Naive B cell (primary cell): Measurements from ENCODE around the gene NAT8. TPM values are rescaled to one million over a fixed set of nuclear protein-coding genes. Genes with fewer than 3 reads are reported as not detected.
A peak's percentile ranks its signal among the peaks of the same experiment; 100 is the strongest.
"Not testable (repeated sequence)": the region's sequence is repeated elsewhere in the genome, so short reads cannot be mapped to it uniquely, and the experiment has no call there.

ENCODE experiments used
- ATAC-seq, 2 donors: fragments of 150-1000 bp; cut with Tn5 transposase; 2 replicates each; pipeline ENCODE4 v1.10.0; 2021; ENCODE audit warnings: low read depth in 2 of 2, mild to moderate bottlenecking in 2 of 2, moderate library complexity in 2 of 2
- DNase-seq: peaks from one replicate; pipeline ENCODE4 v3.0.0; 2022
- H3K27ac Mint-ChIP-seq, 6 donors: one replicate each; pipeline ENCODE4 v1.8.0; 2020 to 2022; ENCODE audit warnings: mild to moderate bottlenecking in 6 of 6, mixed read lengths in 6 of 6, moderate library complexity in 5 of 6, inconsistent platforms in 2 of 6
- H3K27me3 Mint-ChIP-seq, 3 donors: one replicate each; pipeline ENCODE4 v1.8.0; 2021 to 2022; ENCODE audit warnings: mixed read lengths in 3 of 3, mild to moderate bottlenecking in 1 of 3
- H3K36me3 Mint-ChIP-seq, 2 donors: one replicate each; pipeline ENCODE4 v1.8.0; 2020 to 2022; ENCODE audit warnings: mixed read lengths in 2 of 2, inconsistent platforms in 1 of 2, mild to moderate bottlenecking in 1 of 2
- H3K4me1 Mint-ChIP-seq, 3 donors: one replicate each; pipeline ENCODE4 v1.8.0; 2020 to 2022; ENCODE audit warnings: mixed read lengths in 3 of 3, inconsistent platforms in 1 of 3, mild to moderate bottlenecking in 1 of 3, moderate library complexity in 1 of 3
- H3K4me3 Mint-ChIP-seq, 8 donors: one replicate each; pipeline ENCODE4 v1.8.0; 2020 to 2022; ENCODE audit warnings: mild to moderate bottlenecking in 8 of 8, mixed read lengths in 8 of 8, moderate library complexity in 8 of 8, inconsistent platforms in 2 of 8
- H3K9me3 Mint-ChIP-seq, 7 donors: one replicate each; pipeline ENCODE4 v1.8.0; 2020 to 2022; ENCODE audit warnings: mixed read lengths in 7 of 7, mild to moderate bottlenecking in 5 of 7, inconsistent platforms in 2 of 7, moderate library complexity in 1 of 7
- polyA plus RNA-seq, 6 donors: library from polyadenylated mRNA; unstranded; fragments of 300-500 nt; fragmentation: Illumina TruSeq; gene quantifications; one replicate each; pipeline ENCODE4 v1.2.3, GENCODE V29; 2021; ENCODE audit warnings: low read depth in 6 of 6

NAT8 gene
- polyA plus RNA-seq, 6 donors from 2014 or later, result not detected

DNA sequence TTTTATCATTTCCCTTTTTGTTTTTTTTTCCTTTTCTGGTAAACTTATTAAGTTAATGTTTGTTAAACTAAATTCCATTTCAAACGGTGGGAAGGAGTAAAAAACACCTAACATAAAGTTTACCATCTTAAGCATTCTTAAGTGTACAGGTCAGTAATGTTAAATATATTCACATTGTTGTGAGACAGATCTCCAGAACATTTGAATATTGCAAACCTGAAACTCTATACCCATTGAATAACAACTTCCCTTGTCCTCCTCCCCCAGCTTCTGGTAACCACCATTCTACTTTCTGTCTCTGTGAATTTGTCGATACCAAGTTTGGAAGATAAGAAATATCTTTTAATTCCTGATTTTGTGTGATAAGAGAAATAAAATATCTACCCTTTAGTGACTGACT lies 12.0 kb upstream of the NAT8 start:
- Mint-ChIP-seq H3K27me3 (peaks cover 0 to 30% (median 9%) of the 10 kb centered on the region in 3 donors), H3K27ac (no peak overlapping the region), H3K9me3 (peaks cover 0 to 4% (median 0%) of the 10 kb centered on the region in 7 donors), H3K36me3 (peaks cover 0 to under 1% of the 10 kb centered on the region in 2 donors), H3K4me3 (no peak overlapping the region), H3K4me1 (no peaks in the 10 kb centered on the region)
- no peak for DNase-seq
- ATAC-seq, result no peak

DNA sequence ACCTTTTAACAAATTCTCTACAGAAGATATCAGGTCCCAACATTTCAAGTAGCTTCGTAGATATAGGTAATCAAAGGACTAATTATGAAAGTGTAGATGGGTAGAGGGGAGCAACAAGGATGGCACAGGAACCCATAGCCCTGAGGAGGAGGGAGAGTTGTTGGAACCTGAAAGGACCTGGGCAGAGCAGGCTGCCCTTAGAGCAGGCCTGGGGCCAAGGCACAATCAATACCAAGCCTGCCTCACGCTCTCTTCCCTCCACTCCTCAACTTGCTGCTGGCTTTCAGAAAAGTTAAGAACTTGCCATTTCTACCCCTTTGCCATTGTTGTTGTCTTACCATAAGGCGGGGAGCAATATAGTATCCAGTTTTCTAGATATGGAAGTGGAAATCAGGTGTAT lies 10.1 kb upstream of the NAT8 start:
- Mint-ChIP-seq H3K9me3 (peaks cover 0 to 6% (median 2%) of the 10 kb centered on the region in 7 donors), H3K36me3 (no peaks in the 10 kb centered on the region), H3K4me1 (no peaks in the 10 kb centered on the region), H3K27ac (no peak overlapping the region), H3K27me3 (peaks cover 0 to 28% (median 9%) of the 10 kb centered on the region in 3 donors), H3K4me3 (no peak overlapping the region)
- ATAC-seq, result no peak
- DNase-seq, result no peak

DNA sequence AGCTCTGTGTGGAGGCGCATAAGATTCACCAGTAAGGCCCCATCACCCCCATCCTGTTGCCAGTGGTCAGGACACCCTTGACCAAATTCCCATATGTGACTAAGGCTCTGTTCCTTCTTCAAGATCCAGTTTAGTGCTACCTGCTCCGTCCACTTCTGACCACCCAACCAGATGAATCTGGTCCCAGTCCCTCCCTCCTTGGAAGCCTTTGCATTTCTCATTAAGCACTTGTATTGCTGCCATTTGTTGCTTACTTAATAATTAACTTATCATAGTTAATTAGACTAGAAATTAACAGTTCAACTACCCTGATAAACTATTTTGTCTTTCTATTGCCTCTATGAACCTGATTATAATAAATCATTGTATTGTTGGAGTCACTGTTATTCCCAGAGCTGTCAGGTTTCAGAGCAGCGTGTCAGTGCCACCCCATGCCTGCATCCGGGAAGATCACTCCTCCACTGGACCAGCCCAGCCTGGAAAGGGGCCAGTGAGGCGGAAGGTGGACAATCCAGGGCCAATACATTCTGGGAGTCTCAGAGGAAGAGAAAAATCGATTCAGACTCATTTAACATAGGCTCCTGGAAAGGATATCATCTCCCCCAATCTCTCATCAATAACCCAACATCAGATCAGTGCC lies 9.5 kb upstream of the NAT8 start:
- Mint-ChIP-seq H3K27me3 (peaks cover 0 to 33% (median 10%) of the 10 kb centered on the region in 3 donors), H3K36me3 (no peaks in the 10 kb centered on the region), H3K27ac (no peak overlapping the region), H3K9me3 (peaks cover 0 to 6% (median 2%) of the 10 kb centered on the region in 7 donors), H3K4me3 (no peak overlapping the region), H3K4me1 (no peaks in the 10 kb centered on the region)
- ATAC-seq (no peak), DNase-seq (no peak)

DNA sequence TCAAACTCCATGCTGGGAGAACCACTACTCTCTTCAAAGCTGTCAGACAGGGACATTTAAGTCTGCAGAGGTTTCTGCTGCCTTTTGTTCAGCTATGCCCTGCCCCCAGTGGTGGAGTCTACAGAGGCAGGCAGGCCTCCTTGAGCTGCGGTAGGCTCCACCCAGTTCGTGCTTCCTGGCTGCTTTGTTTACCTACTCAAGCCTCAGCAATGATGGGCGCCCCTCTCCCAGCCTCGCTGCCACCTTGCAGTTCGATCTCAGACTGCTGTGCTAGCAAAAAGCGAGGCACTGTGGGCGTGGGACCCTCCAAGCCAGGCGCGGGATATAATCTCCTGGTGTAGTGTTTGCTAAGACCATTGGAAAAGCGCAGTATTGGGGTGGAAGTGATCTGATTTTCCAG lies 5.5 kb upstream of the NAT8 start:
- DNase-seq, ATAC-seq, H3K4me3 Mint-ChIP-seq, H3K36me3 Mint-ChIP-seq, H3K9me3 Mint-ChIP-seq, H3K4me1 Mint-ChIP-seq, H3K27ac Mint-ChIP-seq: not testable (repeated sequence)
- H3K27me3 Mint-ChIP-seq, result peaks cover 15 to 28% (median 17%) of the 10 kb centered on the region in 3 donors

DNA sequence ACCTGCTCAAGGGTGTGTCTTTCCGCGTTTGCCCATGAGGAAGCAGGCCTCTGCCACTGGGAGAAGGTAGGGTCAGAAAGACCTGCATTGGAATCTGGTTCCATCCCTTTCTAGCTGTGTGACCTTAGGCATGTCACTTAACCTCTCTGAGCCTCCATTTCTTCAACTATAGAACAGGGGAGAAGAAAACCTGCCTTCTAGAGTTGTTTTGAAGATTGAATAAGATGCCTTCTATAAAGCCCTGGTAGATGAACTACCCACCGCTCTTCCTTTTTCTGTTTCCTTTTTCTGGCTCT lies 507 bp downstream of the NAT8 start:
- H3K27me3 Mint-ChIP-seq, result peaks cover 8 to 32% (median 31%) of the 10 kb centered on the region in 3 donors
- no peak overlapping the region for H3K27ac Mint-ChIP-seq
- H3K4me3 Mint-ChIP-seq, result no peak overlapping the region
- H3K4me1 Mint-ChIP-seq, result no peaks in the 10 kb centered on the region
- ATAC-seq, result no peak
- peaks cover 3 to 25% (median 7%) of the 10 kb centered on the region in 7 donors for H3K9me3 Mint-ChIP-seq
- peaks cover 7 to 12% of the 10 kb centered on the region in 2 donors for H3K36me3 Mint-ChIP-seq
- DNase-seq, result no peak

DNA sequence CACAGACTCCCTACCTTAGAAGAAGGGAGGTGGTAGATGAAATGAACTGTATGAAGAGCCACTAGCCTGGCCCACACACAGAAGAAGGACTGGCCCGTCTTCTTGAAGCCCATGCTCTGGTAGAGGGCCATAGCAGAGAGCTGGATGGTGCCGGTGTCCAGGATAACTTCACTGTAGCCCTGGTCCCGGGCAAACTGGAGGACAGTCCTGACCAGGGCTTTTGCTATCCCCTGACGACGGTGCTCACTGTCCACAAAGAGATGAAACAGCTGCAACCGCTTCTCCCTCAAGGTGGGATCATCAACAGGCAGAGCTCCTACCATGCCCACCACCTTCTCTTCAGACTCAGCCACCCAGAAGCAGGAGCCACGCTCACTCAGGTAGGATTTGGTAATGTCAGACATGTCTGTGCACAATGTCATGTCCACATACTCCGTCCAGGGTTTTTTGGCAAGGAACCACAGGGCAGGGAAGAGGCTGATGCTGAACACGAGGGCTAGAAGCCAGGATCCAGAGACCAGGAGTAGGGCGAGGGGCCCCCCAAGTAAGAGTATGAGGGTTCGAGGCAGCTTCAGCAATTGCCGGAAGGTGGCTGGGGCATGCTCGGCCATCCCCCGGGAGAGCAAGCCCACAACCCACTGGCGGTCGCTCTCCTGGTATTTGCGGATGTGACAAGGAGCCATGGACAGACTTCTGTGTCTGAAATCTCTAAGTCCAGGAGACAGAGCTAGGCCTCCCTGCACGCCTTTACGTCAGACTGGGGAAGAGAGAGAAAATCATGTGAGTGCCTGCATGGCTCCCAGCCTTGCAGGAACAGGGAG lies 1.1 kb downstream of the NAT8 start:
- peaks cover 7 to 32% (median 30%) of the 10 kb centered on the region in 3 donors for H3K27me3 Mint-ChIP-seq
- H3K4me1 Mint-ChIP-seq, result no peaks in the 10 kb centered on the region
- DNase-seq (no peak), ATAC-seq (no peak)
- peaks cover 3 to 25% (median 7%) of the 10 kb centered on the region in 7 donors for H3K9me3 Mint-ChIP-seq
- no peak overlapping the region for H3K27ac Mint-ChIP-seq
- H3K4me3 Mint-ChIP-seq, result no peak overlapping the region
- H3K36me3 Mint-ChIP-seq, result peaks cover 7 to 12% of the 10 kb centered on the region in 2 donors

DNA sequence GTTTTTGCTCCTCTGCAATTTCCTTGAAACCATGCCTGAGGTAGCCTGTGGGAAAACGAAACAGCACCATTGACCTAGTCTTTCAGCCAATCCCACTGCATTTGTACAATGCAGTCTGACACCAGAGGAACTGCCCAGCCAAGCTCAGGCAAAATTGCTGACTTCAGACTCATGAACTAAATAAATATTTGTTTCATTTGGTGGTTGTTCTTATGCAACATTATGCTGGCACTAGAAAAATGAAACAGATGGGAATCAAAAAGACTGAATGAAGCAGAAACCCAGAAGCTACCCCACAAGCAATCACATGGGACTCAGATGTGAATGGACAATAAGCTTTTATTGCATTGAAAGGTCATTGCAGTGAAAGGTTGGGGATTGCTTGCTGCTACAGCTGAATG lies 1.7 kb downstream of the NAT8 start:
- no peak overlapping the region for H3K27ac Mint-ChIP-seq
- H3K36me3 Mint-ChIP-seq, result peaks cover 7 to 12% of the 10 kb centered on the region in 2 donors
- no peak overlapping the region for H3K4me3 Mint-ChIP-seq
- peaks cover 7 to 32% (median 30%) of the 10 kb centered on the region in 3 donors for H3K27me3 Mint-ChIP-seq
- no peaks in the 10 kb centered on the region for H3K4me1 Mint-ChIP-seq
- no peak for DNase-seq
- no peak for ATAC-seq
- H3K9me3 Mint-ChIP-seq, result peaks cover 3 to 25% (median 7%) of the 10 kb centered on the region in 7 donors

DNA sequence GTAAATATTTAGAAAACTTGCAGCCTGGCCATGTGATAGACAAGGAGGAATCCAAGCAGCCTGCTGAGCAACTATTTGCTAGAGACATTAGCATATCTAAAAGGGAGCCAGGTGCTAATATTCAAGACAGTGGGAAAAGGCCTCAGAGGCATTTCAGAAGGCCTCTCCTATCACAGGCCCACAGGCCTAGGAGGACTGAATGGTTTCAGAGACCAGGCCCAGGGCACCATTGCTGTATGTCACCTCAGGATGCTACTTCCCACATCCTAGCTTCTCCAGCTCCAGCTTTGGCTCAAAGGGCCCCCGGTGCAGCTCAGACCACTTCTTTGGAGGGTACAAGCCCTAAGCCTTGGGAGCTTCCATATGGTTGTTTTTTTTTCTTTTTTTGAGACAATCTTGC lies 3.8 kb downstream of the NAT8 start:
- H3K27ac Mint-ChIP-seq, result no peak overlapping the region
- DNase-seq, result no peak
- peaks cover 3 to 25% (median 7%) of the 10 kb centered on the region in 7 donors for H3K9me3 Mint-ChIP-seq
- no peaks in the 10 kb centered on the region for H3K4me1 Mint-ChIP-seq
- no peak for ATAC-seq
- peaks cover 7 to 12% of the 10 kb centered on the region in 2 donors for H3K36me3 Mint-ChIP-seq
- H3K4me3 Mint-ChIP-seq, result no peak overlapping the region
- peaks cover 0 to 20% (median 18%) of the 10 kb centered on the region in 3 donors for H3K27me3 Mint-ChIP-seq

DNA sequence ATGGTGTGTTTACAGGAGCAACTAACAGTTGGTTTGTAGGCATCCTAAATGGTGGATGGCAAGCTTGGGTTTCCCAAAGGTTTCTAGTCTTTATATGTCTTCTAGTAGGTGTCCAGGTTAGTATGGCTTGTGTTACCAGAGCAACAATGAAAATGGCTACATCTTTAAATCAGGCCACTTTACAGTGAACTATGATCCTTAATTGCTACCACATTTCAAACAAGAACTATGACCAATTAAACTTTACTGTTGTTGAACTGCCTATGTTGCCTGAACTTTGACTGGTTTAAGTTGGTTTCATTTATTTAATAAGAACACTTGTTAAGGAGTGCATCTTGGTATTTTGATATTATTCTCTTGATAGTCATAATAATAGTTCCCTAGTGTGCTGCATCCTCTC lies 5.2 kb downstream of the NAT8 start:
- not testable (repeated sequence) for H3K4me3 Mint-ChIP-seq, H3K4me1 Mint-ChIP-seq, ATAC-seq, DNase-seq, H3K27ac Mint-ChIP-seq
- Mint-ChIP-seq H3K9me3 (peaks cover 3 to 25% (median 7%) of the 10 kb centered on the region in 7 donors), H3K27me3 (peaks cover 4 to 10% (median 10%) of the 10 kb centered on the region in 3 donors), H3K36me3 (peaks cover 7 to 12% of the 10 kb centered on the region in 2 donors)

DNA sequence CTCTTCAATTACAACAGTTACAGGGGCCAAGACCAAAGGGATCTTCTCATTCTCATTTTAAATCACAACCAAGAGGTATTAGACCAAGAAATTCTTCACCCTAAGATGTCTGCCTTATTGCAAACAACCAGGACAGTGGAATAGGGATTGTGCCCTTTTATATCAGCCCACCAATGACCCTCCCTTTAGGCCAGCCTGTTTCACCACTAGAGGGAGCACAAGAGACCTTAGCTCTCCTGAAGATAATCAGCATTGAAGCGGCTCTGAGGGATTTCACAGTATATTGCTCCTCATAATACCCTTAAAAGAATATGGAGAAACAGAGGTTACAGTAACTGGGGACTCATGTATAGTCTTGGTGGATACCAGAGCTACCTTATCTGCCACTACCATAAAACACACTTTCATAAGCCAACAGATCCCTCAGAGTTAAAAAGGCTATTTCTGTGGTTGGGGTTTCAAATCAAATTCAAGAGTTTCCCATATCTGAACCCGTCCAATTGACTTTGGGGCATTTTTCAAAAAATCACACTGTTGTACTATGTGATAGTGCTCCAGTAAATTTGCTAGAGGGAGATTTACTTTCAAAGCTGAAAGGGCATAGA lies 11.5 kb downstream of the NAT8 start:
- not testable (repeated sequence) for H3K4me3 Mint-ChIP-seq, H3K27me3 Mint-ChIP-seq, H3K27ac Mint-ChIP-seq, H3K36me3 Mint-ChIP-seq, H3K4me1 Mint-ChIP-seq
- ATAC-seq (peak; percentile 62 to 68), DNase-seq (peak; percentile 1)
- peaks cover 0 to 14% (median 3%) of the 10 kb centered on the region in 7 donors for H3K9me3 Mint-ChIP-seq

DNA sequence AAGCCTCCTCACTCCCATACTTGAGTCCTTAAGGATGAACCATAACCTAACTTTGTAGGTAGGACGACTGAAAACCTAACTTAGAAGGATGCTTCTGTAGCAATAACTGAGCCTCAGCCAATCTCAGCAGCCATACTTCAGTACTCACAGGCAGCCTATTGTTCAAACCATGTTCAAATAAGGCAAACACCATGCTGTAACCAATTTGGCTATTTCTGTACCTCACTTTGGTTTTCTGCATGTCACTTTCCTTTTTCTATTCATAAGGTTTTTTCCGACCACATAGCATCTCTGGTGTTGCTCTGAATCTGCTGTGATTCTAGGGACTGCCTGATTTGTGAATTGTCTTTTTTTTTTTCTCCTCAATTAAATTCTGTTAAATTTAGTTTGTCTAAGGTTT lies 13.7 kb downstream of the NAT8 start:
- not testable (repeated sequence) for H3K27me3 Mint-ChIP-seq, DNase-seq, ATAC-seq, H3K36me3 Mint-ChIP-seq, H3K4me3 Mint-ChIP-seq, H3K27ac Mint-ChIP-seq
- peaks cover 0 to 14% (median 3%) of the 10 kb centered on the region in 7 donors for H3K9me3 Mint-ChIP-seq
- H3K4me1 Mint-ChIP-seq, result peaks cover 8 to 14% (median 14%) of the 10 kb centered on the region in 3 donors

DNA sequence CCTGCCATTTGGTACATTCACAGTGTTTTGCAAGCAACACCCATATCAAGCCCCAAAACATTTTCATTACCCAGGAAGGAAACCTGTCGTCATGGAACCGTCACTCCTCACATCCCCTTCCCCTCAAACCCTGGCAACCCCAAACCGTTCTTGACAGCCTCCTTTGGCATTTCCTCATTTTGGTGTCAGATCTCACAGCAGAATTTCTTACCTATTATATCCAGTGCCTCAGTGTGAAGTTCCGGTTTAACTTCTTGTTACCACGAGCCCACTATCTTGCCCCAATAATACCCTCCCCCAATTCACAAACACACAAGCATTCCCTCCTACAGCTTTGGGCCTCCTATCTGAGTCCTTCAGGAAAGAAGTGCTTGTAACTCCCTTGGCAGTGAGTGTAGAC lies 16.0 kb downstream of the NAT8 start:
- not testable (repeated sequence) for ATAC-seq

DNA sequence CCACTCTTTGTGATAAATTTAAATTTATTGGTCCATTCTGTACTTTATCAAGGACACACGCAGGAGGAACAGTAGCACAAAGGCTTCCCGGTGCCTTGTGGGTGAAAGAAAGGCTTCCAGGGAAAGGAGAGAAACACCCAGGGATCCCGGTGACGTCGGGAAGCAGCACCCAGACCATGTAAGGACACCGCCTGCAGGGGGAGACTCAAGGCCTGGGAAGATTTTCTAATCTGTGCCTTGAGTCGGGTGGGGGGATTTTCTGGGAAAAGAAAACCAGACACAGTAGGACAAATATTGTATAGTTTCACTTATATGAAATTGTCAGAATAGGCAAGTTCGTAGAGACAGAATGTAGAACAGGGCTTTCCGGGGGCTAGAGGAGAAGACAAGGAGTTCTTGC lies 17.6 kb downstream of the NAT8 start:
- H3K4me3 Mint-ChIP-seq, H3K36me3 Mint-ChIP-seq, H3K27ac Mint-ChIP-seq, H3K27me3 Mint-ChIP-seq, DNase-seq, ATAC-seq: not testable (repeated sequence)
- H3K4me1 Mint-ChIP-seq, result peaks cover 8 to 14% (median 14%) of the 10 kb centered on the region in 3 donors
- peaks cover 0 to 14% (median 6%) of the 10 kb centered on the region in 7 donors for H3K9me3 Mint-ChIP-seq

More for the DNA sequence above, 16.0 kb downstream of the NAT8 start:
- Mint-ChIP-seq H3K4me3 (peak overlapping the region in 1 of 8 donors; percentile 7), H3K4me1 (peaks cover 8 to 14% (median 14%) of the 10 kb centered on the region in 3 donors), H3K9me3 (peaks cover 0 to 14% (median 6%) of the 10 kb centered on the region in 7 donors), H3K27ac (peak overlapping the region in 2 of 6 donors; percentile 24 to 60)
- not testable (repeated sequence) for H3K27me3 Mint-ChIP-seq, DNase-seq, H3K36me3 Mint-ChIP-seq
